ENCODE measurements around the gene CGB7. TPM values are rescaled to one million over a fixed set of nuclear protein-coding genes. Genes with fewer than 3 reads are reported as not detected.

Gene CGB7
- total and polyA plus RNA-seq, 2 donors (not counting 1 experiment from before 2014, with no cell fraction given): not detected

DNA sequence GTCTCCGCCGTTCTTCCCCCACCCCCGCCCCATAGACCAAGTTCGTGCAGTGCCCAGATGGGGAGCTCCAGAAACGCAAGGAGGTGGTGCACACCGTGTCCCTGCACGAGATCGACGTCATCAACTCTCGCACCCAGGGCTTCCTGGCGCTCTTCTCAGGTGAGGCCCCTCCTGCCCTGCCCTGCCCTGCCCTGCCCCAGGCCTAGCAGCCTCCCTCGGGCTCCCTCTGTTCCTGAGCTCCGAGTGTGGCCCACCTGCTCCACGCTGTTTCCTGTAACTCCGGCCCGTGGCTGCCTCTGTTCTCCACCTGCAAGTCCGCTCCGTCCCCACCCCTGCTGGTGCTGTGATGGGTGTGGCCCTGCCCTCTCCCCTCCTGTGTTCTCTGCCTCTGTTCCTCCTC is 47.1 kb downstream of the CGB7 start:
- POLR2A ChIA-PET: no interaction called here
- no peaks in the 10 kb centered on the region for H3K27me3 Mint-ChIP-seq
- H3K36me3 ChIP-seq (replicated peaks in 1 of 2; ENCODE audit: control extremely low read depth in 1 of 2, control insufficient read depth in 1 of 2, extremely low read depth in 1 of 2, insufficient read depth in 2 of 2, low read length in 1 of 2): peaks cover 0 to 49% of the 10 kb centered on the region in 2 experiments

DNA sequence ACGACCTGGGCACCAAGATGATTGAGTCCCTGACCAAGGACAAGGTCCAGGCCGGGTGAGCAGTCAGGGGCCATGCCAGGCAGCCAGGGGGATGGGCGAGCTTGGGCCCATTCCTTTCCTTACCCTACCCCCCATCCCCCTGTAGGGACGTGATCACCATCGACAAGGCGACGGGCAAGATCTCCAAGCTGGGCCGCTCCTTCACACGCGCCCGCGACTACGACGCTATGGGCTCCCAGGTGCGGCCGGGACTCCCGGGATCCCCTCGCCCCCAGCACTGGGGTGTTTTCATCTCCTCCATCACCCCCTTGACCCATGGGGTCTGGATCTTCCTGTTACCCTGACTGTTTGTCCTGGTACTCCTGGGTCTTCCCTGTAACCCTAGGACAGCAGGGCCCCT is 47.7 kb downstream of the CGB7 start:
- intact Hi-C loops (cut with micrococcal nuclease): no loop called here
- Histone ChIP-seq H4K20me1 (ENCODE audit: control insufficient read depth, insufficient read depth, low read length, poor library complexity, severe bottlenecking) (no peaks in the 10 kb centered on the region), H3K9me3 (ENCODE audit: control extremely low read depth in 1 of 3, control insufficient read depth in 2 of 3, insufficient read depth in 1 of 3, low read length in 2 of 3) (no peaks in the 10 kb centered on the region), H3K4me3 (ENCODE audit: control extremely low read depth in 1 of 5, extremely low read depth in 1 of 5, insufficient read depth in 1 of 5, low read depth in 2 of 5, low read length in 4 of 5) (no peak overlapping the region), H3K4me1 (ENCODE audit: control insufficient read depth in 2 of 2, insufficient read depth in 2 of 2, low read length in 2 of 2) (no peaks in the 10 kb centered on the region), H2AFZ (ENCODE audit: insufficient read depth, low read depth, low read length, poor library complexity, severe bottlenecking) (no peak overlapping the region), H3K4me2 (replicated peaks; ENCODE audit: low read depth, low read length, poor library complexity, severe bottlenecking) (no peak overlapping the region), H3K36me3 (replicated peaks in 1 of 2; ENCODE audit: control extremely low read depth in 1 of 2, control insufficient read depth in 1 of 2, extremely low read depth in 1 of 2, insufficient read depth in 2 of 2, low read length in 1 of 2) (peaks cover 0 to 54% of the 10 kb centered on the region in 2 experiments), H3K9ac (ENCODE audit: low read length) (no peak overlapping the region), H3K27ac (ENCODE audit: low read length in 2 of 2) (no peak overlapping the region), H3K27me3 (replicated peaks in 1 of 4; ENCODE audit: control extremely low read depth in 1 of 4, control insufficient read depth in 3 of 4, insufficient read depth in 4 of 4, low read length in 3 of 4) (no peaks in the 10 kb centered on the region), H3K79me2 (ENCODE audit: control insufficient read depth, insufficient read depth, low read length) (no peaks in the 10 kb centered on the region)
- ATAC-seq (ENCODE audit: low read depth) (no peak), DNase-seq (no peak)
- TF ChIP-seq, protein P1, sequence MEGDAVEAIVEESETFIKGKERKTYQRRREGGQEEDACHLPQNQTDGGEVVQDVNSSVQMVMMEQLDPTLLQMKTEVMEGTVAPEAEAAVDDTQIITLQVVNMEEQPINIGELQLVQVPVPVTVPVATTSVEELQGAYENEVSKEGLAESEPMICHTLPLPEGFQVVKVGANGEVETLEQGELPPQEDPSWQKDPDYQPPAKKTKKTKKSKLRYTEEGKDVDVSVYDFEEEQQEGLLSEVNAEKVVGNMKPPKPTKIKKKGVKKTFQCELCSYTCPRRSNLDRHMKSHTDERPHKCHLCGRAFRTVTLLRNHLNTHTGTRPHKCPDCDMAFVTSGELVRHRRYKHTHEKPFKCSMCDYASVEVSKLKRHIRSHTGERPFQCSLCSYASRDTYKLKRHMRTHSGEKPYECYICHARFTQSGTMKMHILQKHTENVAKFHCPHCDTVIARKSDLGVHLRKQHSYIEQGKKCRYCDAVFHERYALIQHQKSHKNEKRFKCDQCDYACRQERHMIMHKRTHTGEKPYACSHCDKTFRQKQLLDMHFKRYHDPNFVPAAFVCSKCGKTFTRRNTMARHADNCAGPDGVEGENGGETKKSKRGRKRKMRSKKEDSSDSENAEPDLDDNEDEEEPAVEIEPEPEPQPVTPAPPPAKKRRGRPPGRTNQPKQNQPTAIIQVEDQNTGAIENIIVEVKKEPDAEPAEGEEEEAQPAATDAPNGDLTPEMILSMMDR (IDR thresholded peaks at IDR 0.05): no peak
- TF ChIP-seq EZH2 (IDR thresholded peaks at IDR 0.05; ENCODE audit: borderline replicate concordance, insufficient read depth, low read depth, low read length, poor library complexity, severe bottlenecking): no peak
- Mint-ChIP-seq H3K4me1 (no peaks in the 10 kb centered on the region), H3K27me3 (no peaks in the 10 kb centered on the region), H3K4me3 (no peak overlapping the region), H3K9me3 (ENCODE audit: insufficient read depth) (no peaks in the 10 kb centered on the region), H3K27ac (no peak overlapping the region)
- ChIA-PET CTCF (interaction anchor here (2.7 kb wide), 1 partner anchor 10 kb away, joined by 10 read pairs; no protein-coding TSS in a partner anchor), POLR2A (no interaction called here)
- WGBS (ENCODE audit: insufficient coverage): 97% methylated on average over 18 of the region's 18 CpGs

More for the DNA sequence above, 47.1 kb downstream of the CGB7 start:
- DNase-seq (no peak), ATAC-seq (ENCODE audit: low read depth) (no peak)
- H3K9me3 Mint-ChIP-seq (ENCODE audit: insufficient read depth): no peaks in the 10 kb centered on the region
- whole genome bisulfite sequencing (ENCODE audit: insufficient coverage): 92% methylated on average over 18 of the region's 18 CpGs
- H2AFZ ChIP-seq (ENCODE audit: insufficient read depth, low read depth, low read length, poor library complexity, severe bottlenecking): no peak overlapping the region
- H3K9me3 ChIP-seq (ENCODE audit: control extremely low read depth in 1 of 3, control insufficient read depth in 2 of 3, insufficient read depth in 1 of 3, low read length in 2 of 3): no peaks in the 10 kb centered on the region
- no peak overlapping the region for H3K27ac Mint-ChIP-seq
- H3K27me3 ChIP-seq (replicated peaks in 1 of 4; ENCODE audit: control extremely low read depth in 1 of 4, control insufficient read depth in 3 of 4, insufficient read depth in 4 of 4, low read length in 3 of 4): no peaks in the 10 kb centered on the region
- no peaks in the 10 kb centered on the region for H3K79me2 ChIP-seq (ENCODE audit: control insufficient read depth, insufficient read depth, low read length)
- H3K4me1 Mint-ChIP-seq: no peaks in the 10 kb centered on the region
- no peaks in the 10 kb centered on the region for H3K4me1 ChIP-seq (ENCODE audit: control insufficient read depth in 2 of 2, insufficient read depth in 2 of 2, low read length in 2 of 2)
- intact Hi-C loops (cut with micrococcal nuclease): no loop called here
- H3K4me3 Mint-ChIP-seq: no peak overlapping the region
- no peak overlapping the region for H3K9ac ChIP-seq (ENCODE audit: low read length)
- no peak overlapping the region for H3K27ac ChIP-seq (ENCODE audit: low read length in 2 of 2)
- H3K4me2 ChIP-seq (replicated peaks; ENCODE audit: low read depth, low read length, poor library complexity, severe bottlenecking): no peak overlapping the region
- no peak overlapping the region for H3K4me3 ChIP-seq (ENCODE audit: control extremely low read depth in 1 of 5, extremely low read depth in 1 of 5, insufficient read depth in 1 of 5, low read depth in 2 of 5, low read length in 4 of 5)
- no peaks in the 10 kb centered on the region for H4K20me1 ChIP-seq (ENCODE audit: control insufficient read depth, insufficient read depth, low read length, poor library complexity, severe bottlenecking)
- CTCF ChIA-PET: interaction anchor here (2.7 kb wide), 1 partner anchor 11 kb away, joined by 10 read pairs; no protein-coding TSS in a partner anchor
- TF ChIP-seq, protein P1 (IDR thresholded peaks at IDR 0.05): no peak
- no peak for TF ChIP-seq EZH2 (IDR thresholded peaks at IDR 0.05; ENCODE audit: borderline replicate concordance, insufficient read depth, low read depth, low read length, poor library complexity, severe bottlenecking)
